ENCODE measurements around the gene TMTC1. TPM values are rescaled to one million over a fixed set of nuclear protein-coding genes. Genes with fewer than 3 reads are reported as not detected.

TMTC1 gene
- polyA plus RNA-seq, 1 donor (not counting 4 experiments of a cell fraction or from before 2014, with no cell fraction given): 3.7 TPM

GRCh38 chr12:29778531-29778930 lies 5.2 kb downstream of the TMTC1 start:
- H3K4me2 ChIP-seq (ENCODE audit: control insufficient read depth, extremely low read depth, insufficient read depth, low read depth, low read length): no peak overlapping the region
- no peaks in the 10 kb centered on the region for H3K4me1 ChIP-seq (ENCODE audit: control insufficient read depth, extremely low read depth, insufficient read depth, low read length)
- no peak overlapping the region for H3K4me3 ChIP-seq (ENCODE audit: control insufficient read depth in 2 of 3, extremely low read depth in 1 of 3, insufficient read depth in 2 of 3, low read depth in 1 of 3, low read length in 3 of 3)
- H3K79me2 ChIP-seq (ENCODE audit: control insufficient read depth, insufficient read depth, low read length): no peaks in the 10 kb centered on the region
- TF ChIP-seq EZH2 (IDR thresholded peaks at IDR 0.05; ENCODE audit: low read length) (no peak), CTCF (optimal IDR thresholded peaks at IDR 0.05 in 1 of 3, IDR thresholded peaks at IDR 0.05 in 1 of 3, conservative IDR thresholded peaks at IDR 0.05 in 1 of 3; ENCODE audit: extremely low read depth in 1 of 3, insufficient read depth in 2 of 3, low read length in 3 of 3) (no peak)
- FAIRE-seq (no peak), DNase-seq (ENCODE audit: low read depth, low spot score) (no peak)
- peaks cover 2% of the 10 kb centered on the region for H3K9me3 ChIP-seq (ENCODE audit: control insufficient read depth, low read depth, low read length)
- H2AFZ ChIP-seq (ENCODE audit: control insufficient read depth, low read length): no peak overlapping the region
- no peaks in the 10 kb centered on the region for H4K20me1 ChIP-seq (ENCODE audit: control insufficient read depth, extremely low read depth, insufficient read depth, low read length)
- H3K9me1 ChIP-seq (ENCODE audit: control insufficient read depth, extremely low read depth, insufficient read depth, low read length): no peaks in the 10 kb centered on the region
- H3K36me3 ChIP-seq (ENCODE audit: control insufficient read depth in 2 of 2, extremely low read depth in 1 of 2, insufficient read depth in 2 of 2, low read length in 2 of 2): no peaks in the 10 kb centered on the region
- H3K27ac ChIP-seq (ENCODE audit: control insufficient read depth, insufficient read depth, low read length): no peak overlapping the region
- H3K9ac ChIP-seq (ENCODE audit: control insufficient read depth, extremely low read depth, insufficient read depth, low read length): no peak overlapping the region
- H3K27me3 ChIP-seq (ENCODE audit: control insufficient read depth, extremely low read depth, insufficient read depth, low read length): peaks cover 8% of the 10 kb centered on the region
- dilution Hi-C loops (cut with MboI; ENCODE audit: extremely low pct_ligation_motif_present, low sequenced_read_pairs): no loop called here

- DNase-seq (ENCODE audit: low read depth, low spot score) (no peak), FAIRE-seq (no peak)
- Histone ChIP-seq H3K9me3 (ENCODE audit: control insufficient read depth, low read depth, low read length) (peaks cover 2% of the 10 kb centered on the region), H3K27me3 (ENCODE audit: control insufficient read depth, extremely low read depth, insufficient read depth, low read length) (no peaks in the 10 kb centered on the region), H3K27ac (ENCODE audit: control insufficient read depth, insufficient read depth, low read length) (no peak overlapping the region), H3K36me3 (ENCODE audit: control insufficient read depth in 2 of 2, extremely low read depth in 1 of 2, insufficient read depth in 2 of 2, low read length in 2 of 2) (no peaks in the 10 kb centered on the region), H3K4me1 (ENCODE audit: control insufficient read depth, extremely low read depth, insufficient read depth, low read length) (peaks cover 12% of the 10 kb centered on the region), H2AFZ (ENCODE audit: control insufficient read depth, low read length) (no peak overlapping the region), H4K20me1 (ENCODE audit: control insufficient read depth, extremely low read depth, insufficient read depth, low read length) (no peaks in the 10 kb centered on the region), H3K9me1 (ENCODE audit: control insufficient read depth, extremely low read depth, insufficient read depth, low read length) (no peaks in the 10 kb centered on the region), H3K79me2 (ENCODE audit: control insufficient read depth, insufficient read depth, low read length) (no peaks in the 10 kb centered on the region), H3K9ac (ENCODE audit: control insufficient read depth, extremely low read depth, insufficient read depth, low read length) (no peak overlapping the region), H3K4me3 (ENCODE audit: control insufficient read depth in 2 of 3, extremely low read depth in 1 of 3, insufficient read depth in 2 of 3, low read depth in 1 of 3, low read length in 3 of 3) (no peak overlapping the region), H3K4me2 (ENCODE audit: control insufficient read depth, extremely low read depth, insufficient read depth, low read depth, low read length) (no peak overlapping the region)
- no peak for TF ChIP-seq EZH2 (IDR thresholded peaks at IDR 0.05; ENCODE audit: low read length)
- no peak for TF ChIP-seq CTCF (optimal IDR thresholded peaks at IDR 0.05 in 1 of 3, IDR thresholded peaks at IDR 0.05 in 1 of 3, conservative IDR thresholded peaks at IDR 0.05 in 1 of 3; ENCODE audit: extremely low read depth in 1 of 3, insufficient read depth in 2 of 3, low read length in 3 of 3)
- dilution Hi-C loops (cut with MboI; ENCODE audit: extremely low pct_ligation_motif_present, low sequenced_read_pairs): no loop called here
These were observed 10.7 kb downstream of the TMTC1 start for GRCh38 chr12:29773076-29773475.
